HG03064 (cell line): ENCODE results near the gene ABHD8.
A peak's percentile ranks its signal among the peaks of the same experiment; 100 is the strongest.

Experiments used
- ATAC-seq: cut with Tn5 transposase; IDR thresholded peaks from one replicate; pipeline ENCODE4 v1.9.1; 2021; ENCODE audit warnings: low read depth; ENCODE audit not compliant: unreplicated experiment

ABHD8 gene, protein sequence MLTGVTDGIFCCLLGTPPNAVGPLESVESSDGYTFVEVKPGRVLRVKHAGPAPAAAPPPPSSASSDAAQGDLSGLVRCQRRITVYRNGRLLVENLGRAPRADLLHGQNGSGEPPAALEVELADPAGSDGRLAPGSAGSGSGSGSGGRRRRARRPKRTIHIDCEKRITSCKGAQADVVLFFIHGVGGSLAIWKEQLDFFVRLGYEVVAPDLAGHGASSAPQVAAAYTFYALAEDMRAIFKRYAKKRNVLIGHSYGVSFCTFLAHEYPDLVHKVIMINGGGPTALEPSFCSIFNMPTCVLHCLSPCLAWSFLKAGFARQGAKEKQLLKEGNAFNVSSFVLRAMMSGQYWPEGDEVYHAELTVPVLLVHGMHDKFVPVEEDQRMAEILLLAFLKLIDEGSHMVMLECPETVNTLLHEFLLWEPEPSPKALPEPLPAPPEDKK

DNA sequence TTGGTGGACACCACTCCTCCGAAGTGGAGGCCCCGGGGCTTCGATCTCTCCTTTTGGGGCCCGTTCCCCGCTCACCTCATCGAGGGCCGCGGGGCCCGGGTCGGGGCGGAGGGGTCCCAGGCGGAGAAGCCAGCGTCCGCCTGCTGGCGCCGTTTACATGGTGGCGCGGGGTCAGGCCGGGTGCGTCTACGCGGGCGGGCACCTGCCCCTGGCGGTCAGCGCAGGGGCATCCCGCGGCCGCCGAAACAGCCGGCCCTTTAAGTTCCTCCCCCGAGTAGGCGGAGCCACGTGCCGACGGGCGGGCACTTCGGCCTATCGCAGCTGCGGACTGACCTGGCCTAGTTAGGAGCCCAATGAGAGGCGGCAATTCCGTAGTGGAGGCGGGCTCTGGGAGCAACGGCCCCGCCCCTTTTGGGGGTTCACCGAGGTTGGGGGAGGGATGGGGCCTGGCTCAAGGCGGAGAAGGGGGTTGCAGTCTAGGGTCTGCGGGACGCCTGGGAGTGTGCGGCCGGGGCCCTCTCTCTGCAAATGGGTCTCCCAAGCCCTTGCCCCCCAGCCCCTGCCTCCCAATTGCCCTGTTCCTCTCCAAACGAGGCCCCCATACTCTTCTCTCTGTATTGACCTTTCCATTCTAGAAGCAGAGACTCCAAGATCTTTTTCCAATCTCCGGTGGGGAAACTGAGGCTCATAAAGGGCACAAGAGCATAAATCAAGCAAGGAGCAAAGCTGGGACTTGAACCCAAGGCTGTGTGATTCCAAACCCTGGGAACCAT is at the start of gene ABHD8:
Gene ABHD8, minus strand, starts transcription at position 259 of the 773 bp plus-strand sequence. CDS start 1,809 bp downstream, outside the sequence.
- no peak for ATAC-seq

DNA sequence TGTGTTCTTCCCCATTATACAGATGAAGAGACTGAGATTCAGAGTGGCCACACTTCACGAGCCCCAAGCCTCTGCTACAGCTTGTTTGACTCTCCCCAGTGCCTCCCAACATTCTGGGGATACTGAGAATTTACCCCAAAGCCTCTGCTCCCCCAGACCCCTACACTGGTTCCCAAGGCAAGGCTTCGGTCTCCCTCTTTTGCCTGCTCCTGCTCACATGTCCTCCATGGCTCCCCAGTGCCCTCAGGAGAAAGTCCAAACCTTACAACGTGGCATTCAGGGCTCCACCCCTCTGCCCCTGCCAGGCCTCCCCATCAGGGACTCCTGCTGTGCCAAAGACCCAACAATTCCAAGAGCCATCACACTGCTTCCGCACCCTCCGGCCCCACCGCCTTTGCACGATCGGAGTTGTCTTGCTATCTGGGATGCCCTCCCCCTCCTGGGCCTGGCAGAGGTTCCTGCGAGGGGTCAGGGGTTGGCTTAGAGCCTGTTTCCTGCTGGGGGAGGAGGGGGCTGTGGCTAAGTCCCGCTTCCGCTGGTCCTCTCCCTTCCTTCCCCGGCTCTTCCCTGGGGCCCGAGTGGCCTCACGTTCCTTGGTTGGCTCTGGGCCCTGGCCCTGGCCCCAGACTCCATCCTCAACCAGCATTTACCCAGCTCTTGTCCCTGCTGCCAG is 49.5 kb upstream of the ABHD8 start:
- ATAC-seq, result no peak

DNA sequence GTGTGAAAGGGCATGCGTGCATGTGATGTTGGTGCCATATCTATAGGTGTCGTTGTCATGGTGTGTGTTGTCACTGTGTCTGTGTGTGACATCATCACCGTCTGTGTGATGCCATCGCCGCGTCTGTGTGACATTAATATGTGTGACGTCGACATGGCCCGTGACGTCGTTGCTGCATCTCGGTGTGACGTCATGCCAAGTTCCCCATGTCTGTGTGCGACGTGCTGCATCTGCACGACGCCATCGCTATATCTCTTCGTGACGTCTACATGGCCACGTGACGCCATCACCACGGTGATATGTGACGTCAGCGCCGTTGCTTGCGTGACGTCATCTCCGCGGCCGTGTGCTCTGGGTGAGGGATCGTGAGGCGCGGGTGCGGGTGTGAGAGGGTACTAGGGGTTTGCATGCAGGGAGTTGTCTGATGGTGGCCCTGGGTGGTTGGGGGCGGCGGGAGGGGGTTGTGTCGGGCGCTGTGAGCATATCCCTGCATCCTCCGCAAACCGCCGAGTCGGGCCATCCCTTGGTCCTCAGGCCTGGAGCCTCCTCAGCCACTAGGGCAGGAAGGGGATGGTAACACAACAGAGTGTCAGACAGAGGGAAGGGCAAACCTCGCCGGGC is 48.7 kb upstream of the ABHD8 start:
- ATAC-seq, result no peak

DNA sequence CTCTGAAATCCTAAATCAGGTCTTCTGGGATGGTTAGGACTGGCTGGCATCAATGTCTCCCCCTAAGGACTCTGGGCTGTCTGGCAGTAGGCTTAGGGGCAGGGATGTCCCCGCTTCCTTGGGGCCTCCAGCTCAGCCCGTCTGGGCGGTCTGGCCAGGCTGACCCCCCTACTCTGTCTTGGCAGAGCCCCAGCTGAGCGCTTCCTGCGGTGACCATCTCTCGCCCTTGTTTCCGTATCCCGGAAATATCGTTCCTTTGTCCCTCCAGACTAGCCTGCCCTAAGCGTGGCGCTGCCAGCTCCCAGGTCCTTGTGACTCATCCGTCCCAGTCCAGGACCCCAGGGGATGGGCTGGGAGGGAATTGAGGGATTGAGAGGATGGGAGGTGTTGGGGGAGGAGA is 45.5 kb upstream of the ABHD8 start:
- ATAC-seq, result no peak

DNA sequence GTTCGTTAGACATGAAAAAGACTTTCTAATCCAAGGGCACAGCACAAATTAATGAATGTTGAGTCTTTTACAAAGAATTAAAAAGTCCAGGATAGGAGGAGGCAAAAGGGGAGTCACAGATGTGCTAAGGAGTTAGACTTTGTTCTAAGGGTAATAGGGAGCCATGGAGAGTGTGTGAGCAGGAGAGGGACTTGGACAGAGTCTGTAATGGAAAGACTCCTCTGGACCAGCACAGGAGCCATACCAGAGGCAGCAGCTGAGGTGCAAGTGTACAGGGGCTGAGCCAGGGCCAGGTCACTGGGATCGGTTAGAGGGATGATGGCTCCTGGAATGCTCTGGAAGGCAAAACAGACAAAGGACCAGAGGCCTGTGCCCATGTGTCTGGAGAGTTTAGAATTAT is 44.7 kb upstream of the ABHD8 start:
- no peak for ATAC-seq

DNA sequence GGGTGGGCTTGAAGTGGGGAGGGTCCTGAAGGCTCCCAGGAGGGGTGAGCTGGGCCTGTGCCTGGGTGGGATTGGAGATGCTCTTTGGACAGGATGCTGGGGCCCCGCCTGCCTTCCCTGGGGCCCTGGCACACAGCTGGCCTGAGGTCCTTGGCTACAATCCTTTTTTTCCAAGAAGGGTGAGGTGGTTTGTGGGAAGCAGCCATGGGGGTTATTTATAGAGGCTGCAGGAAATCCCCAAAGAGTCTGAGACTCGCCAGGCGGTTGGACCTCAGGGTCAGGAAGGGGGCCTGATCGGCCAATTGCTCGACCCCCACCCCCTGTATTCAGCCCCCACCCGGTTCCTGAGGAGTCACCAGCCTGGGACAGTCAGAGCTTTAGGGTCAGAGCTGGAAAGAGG is 44.1 kb upstream of the ABHD8 start:
- no peak for ATAC-seq

DNA sequence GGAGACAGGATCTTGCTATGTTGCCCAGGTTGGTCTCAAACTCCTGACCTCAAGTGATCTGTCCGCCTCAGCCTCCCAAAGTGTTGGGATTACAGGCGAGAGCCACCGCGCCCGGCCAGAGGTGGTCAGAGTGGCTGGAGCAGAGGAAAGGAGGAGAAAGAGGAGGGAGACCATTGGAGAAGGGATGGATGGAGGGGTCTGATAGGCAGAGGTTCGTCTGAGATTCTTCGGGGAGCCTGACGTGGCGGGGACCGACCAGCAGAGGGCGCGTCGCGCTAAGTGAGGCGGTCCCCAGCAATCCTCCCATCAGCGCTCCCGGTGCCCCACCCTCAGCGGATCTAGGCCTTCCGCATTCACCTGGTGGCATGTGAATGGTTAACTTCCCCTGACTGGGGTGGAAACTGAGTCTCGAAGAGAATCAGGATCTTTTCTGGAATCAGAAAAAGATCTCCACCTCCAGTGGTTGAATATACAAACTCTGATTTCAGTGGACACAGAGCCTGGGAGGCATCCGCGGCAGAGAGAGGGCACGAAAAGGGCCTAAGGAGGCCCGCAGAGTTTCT is 43.0 kb upstream of the ABHD8 start:
- ATAC-seq, result no peak

DNA sequence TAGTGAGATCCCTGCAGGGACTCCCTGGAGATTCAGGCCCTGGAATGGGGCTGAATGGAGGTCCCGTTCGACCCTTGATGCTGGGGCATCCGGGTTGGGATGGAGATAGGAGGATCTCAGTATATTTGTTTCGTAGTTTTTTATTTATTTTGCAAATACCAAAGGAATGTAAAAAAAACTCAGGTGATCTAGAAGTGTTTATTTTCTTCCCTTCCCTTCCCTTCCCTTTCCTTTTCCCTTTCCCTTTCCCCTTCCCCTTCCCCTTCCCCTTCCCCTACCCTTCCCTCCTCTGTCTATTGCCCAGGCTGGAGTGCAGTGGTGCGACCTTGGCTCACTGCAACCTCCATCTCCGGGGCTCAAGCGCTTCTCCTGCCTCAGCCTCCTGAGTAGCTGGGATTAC is 38.6 kb upstream of the ABHD8 start:
- no peak for ATAC-seq

DNA sequence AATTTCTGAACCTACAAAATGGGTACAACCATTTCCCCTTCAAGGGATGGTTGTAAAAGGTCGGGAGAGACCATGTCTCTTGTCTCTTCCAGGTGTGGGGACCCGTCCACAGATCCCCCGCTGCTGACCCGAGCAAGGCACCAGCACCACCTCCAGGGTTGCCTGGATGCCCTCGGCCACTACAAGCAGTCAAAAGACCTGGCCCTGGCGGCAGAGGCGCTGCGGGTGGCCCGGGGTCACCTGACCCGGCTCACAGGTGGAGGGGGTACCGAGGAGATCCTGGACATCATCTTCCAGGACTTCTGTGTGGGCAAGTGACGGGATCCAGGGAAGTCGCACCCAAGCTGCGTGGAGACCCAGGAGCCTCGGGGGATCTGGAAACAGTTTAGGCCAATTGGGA is 38.2 kb upstream of the ABHD8 start:
- ATAC-seq, result no peak

DNA sequence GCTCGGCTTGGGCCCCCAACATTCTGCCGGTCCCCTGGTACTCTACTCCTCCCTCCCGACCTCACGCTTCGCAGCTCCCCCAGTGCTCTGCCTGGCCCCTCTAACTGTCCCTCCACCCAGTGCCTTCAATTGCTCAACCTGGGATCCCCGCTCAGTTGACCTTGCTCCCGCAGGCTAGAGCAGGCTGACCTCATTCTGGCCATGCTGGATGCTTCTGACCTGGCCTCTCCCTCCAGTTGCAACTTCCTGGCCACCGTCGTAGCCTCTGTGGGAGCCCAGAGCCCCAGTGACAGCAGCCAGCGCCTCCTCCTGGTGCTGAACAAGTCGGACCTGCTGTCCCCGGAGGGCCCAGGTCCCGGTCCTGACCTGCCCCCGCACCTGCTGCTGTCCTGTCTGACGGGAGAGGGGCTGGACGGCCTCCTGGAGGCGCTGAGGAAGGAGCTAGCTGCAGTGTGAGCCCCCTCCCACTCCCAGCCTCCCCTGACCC is 37.7 kb upstream of the ABHD8 start:
- no peak for ATAC-seq

DNA sequence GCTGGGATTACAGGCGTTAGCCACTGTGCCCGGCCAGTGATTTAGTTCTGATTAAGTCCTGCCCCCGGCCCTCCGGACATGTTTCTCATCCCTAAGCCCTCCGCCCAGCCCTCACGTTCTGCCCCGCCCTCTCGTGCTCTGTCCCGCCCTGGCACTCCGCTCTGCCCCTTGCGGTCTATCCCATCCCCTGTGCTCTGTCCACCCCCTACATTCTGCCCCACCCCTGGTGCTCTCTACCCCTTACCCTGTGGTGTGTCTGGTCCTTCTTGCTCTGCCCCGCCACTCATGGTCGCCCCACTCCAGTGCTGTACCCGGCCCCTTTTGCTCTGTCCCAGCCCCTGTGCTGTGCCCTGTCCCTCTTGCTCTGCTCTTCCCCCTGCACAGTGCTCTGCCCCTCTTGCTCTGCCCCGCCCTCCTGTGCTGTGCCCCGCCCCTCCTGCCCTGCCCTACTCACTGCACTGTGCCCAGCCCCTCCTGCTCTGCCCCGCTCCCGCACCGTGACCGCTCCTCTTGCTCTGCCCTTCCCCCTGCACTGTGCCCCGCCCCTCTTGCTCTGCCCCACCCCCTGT is 37.2 kb upstream of the ABHD8 start:
- no peak for ATAC-seq

DNA sequence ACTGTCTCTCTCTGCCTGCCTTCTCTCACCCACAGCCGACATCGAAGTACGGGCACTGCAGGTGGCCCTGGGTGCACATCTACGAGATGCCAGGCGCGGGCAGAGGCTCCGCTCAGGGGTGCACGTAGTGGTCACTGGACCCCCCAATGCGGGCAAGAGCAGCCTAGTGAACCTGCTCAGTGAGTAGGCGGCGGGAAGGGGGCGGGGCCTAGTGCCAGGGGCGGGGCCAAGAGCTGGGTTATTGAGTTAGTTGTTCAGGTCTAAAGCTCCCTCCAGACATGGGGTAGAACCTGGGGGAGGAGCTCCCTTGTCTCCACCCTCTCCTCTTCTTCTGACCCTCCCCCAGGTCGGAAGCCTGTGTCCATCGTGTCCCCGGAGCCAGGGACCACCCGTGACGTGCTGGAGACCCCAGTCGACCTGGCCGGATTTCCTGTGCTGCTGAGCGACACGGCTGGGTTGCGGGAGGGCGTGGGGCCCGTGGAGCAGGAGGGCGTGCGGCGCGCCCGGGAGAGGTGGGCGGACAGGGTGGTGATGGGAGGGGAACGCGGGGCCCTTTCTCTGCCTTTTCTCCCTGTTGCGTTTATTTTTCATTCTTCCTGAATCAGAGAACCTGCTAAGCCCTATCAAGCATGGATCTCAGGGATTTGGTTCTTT is 36.0 kb upstream of the ABHD8 start:
- ATAC-seq, result no peak

DNA sequence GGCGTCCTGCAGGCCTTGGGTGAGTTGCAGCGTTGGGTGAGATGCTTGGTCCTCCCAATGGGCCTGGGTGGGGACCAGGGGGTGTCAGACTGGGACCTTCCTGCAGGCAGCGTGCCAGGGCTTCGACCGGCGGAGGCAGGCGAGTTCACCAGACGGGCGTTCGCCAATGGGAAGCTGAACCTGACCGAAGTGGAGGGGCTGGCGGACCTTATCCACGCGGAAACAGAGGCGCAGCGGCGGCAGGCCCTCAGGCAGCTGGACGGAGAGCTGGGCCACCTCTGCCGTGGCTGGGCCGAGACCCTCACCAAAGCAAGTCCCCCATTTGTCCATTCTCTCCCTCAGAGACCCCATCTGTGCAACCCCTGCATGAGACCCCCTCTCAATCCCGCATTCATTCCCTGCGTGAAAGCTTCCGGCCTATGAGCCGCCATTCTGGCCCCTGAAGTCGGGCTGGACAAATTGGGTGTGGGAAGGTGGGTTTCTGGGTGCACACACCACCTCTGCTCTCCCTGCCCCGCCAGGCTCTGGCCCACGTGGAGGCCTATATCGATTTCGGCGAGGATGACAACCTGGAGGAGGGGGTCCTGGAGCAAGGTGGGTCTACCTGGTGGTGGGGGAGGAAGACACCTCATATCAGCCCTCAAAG is 35.3 kb upstream of the ABHD8 start:
- no peak for ATAC-seq

DNA sequence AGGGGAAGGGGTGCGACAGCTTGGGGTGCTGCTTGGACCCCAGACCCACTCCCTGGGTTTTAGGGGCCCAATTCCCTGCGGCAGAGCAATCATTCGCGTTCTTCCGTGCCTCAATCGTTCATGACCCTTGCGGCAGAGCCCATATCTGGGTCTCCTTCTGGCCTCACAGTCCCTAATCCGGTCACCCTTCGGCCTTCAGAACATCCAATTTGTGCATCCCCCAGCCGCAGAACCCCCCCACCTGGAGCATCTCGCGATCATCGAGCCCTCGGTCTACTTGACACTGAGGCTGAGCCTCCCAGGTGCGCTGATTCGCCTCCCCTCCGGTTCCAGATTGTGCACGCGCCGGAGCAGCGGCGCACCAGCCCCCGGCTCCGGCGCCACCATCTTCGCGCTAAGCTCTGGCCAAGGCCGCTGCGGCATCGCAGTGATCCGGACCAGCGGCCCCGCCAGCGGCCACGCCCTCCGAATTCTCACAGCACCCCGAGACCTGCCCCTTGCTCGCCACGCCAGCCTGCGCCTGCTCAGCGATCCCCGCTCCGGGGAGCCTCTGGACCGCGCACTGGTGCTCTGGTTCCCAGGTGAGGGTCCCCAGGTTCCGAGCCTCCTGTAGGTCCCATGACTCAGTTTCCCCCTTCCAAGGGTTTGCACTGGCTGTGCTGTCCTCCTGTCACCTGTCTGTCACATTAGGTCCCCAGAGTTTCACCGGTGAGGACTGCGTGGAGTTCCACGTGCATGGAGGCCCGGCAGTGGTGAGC is 34.6 kb upstream of the ABHD8 start:
- ATAC-seq, result no peak

DNA sequence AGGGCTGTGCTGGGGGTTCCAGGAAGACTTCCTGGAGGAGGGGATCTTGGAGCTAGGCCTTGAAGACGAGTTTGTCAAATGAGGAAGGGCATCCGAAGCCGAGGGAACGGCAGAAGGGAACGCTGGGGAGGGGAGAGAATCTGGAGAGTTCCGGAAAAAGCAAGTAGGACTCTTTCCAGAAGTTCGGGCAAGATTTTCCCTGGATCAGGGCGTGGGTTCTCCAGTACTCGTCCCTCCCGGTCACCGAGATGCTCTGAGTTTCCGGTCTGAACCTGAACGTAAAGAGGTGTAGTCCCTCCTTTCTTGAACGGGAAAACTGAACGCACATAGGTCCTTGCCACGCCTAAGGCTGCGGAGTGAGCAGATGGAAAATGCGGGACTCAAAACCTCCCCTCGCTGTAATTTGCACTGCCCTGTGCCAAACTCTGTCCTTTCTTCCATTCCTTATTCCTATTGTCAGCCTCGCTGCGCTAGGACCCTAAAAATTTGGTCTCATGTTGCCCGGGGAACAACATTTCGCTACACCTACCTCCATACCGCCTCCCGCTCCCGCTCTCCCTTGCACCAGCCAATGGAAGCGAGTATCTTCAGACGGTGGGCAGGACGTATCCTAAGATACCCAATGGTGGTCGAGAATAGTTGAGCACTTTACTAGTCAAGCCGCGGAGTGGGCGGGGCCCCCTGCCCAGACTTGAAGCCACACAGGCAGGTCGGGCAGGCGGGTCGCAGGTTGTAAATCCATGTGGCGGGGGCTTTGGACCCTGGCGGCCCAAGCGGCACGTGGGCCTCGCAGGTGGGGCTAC is 33.8 kb upstream of the ABHD8 start, which contains the start of gene GTPBP3:
Gene GTPBP3, plus strand, starts transcription at position 682 of the 803 bp plus-strand sequence. Its CDS starts 59 bp downstream, at position 741.
- ATAC-seq, result peak; percentile 46

DNA sequence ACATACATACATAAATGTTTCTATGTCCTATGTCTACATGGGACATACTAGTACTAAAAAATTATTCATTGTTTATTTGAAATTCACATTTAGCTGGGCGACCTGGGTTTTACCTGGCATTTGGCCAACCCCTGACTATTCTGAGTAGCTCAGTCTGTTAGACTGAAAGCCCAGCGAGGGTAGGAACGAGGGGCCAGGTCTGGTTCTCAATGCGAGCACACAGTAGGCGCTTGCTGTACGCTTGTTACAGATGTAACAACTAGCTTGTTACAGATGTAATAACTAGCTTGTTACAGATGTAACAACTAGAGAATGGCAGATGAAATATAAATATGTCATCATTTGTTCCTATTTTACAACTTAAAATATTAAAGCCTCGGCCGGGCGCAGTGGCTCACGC is 32.4 kb upstream of the ABHD8 start:
- ATAC-seq, result no peak
